Mesendoderm (in vitro differentiated cells): ENCODE results near the gene GLP1R.

ENCODE experiments used
- DNase-seq: peaks from one replicate; pipeline ENCODE4 v3.0.0; 2013
- H2AK5ac ChIP-seq: 2 replicates; pipeline ENCODE4 v1.6.1; 2013; ENCODE audit warnings: low read length, inconsistent platforms
- H2BK120ac ChIP-seq: 2 replicates; pipeline ENCODE4 v1.6.1; 2013; ENCODE audit warnings: low read depth, mild to moderate bottlenecking, low read length, moderate library complexity, mixed read lengths
- H2BK15ac ChIP-seq: replicated peaks from 2 replicates; pipeline ENCODE4 v1.6.1; 2013; ENCODE audit warnings: low read depth, mild to moderate bottlenecking, moderate library complexity
- H2BK5ac ChIP-seq: 2 replicates; pipeline ENCODE4 v1.6.1; 2013; ENCODE audit warnings: low read length, inconsistent platforms
- H3K18ac ChIP-seq: 2 replicates; pipeline ENCODE4 v1.6.1; 2013; ENCODE audit warnings: mild to moderate bottlenecking, low read length, mixed read lengths
- H3K23ac ChIP-seq: one replicate; pipeline ENCODE4 v1.6.1; 2013; ENCODE audit warnings: low read length
- H3K27ac ChIP-seq: 2 replicates; pipeline ENCODE4 v1.5.1; 2013; ENCODE audit warnings: low read depth, mild to moderate bottlenecking, inconsistent platforms, low read length, moderate library complexity
- H3K27me3 ChIP-seq: 2 replicates; pipeline ENCODE4 v1.6.1; 2013; ENCODE audit warnings: low read length, control low read depth, mild to moderate bottlenecking, inconsistent platforms; ENCODE audit not compliant: insufficient read depth, poor library complexity
- H3K36me3 ChIP-seq: 2 replicates; pipeline ENCODE4 v1.6.1; 2013; ENCODE audit warnings: low read length, inconsistent platforms; ENCODE audit not compliant: control insufficient read depth, insufficient read depth
- H3K4ac ChIP-seq: one replicate; pipeline ENCODE4 v1.6.1; 2013; ENCODE audit warnings: low read depth, mild to moderate bottlenecking, low read length, moderate library complexity
- H3K4me1 ChIP-seq: 2 replicates; pipeline ENCODE4 v1.6.1; 2013; ENCODE audit warnings: low read depth, low read length, inconsistent platforms; ENCODE audit not compliant: control insufficient read depth
- H3K4me2 ChIP-seq: 2 replicates; pipeline ENCODE4 v1.6.1; 2013; ENCODE audit warnings: low read length
- H3K4me3 ChIP-seq: 2 replicates; pipeline ENCODE4 v1.5.1; 2013; ENCODE audit warnings: mild to moderate bottlenecking, low read length
- H3K56ac ChIP-seq: one replicate; pipeline ENCODE4 v1.6.1; 2013; ENCODE audit warnings: low read length
- H3K79me1 ChIP-seq: 2 replicates; pipeline ENCODE4 v1.6.1; 2013; ENCODE audit warnings: low read length, inconsistent platforms
- H3K79me2 ChIP-seq: 2 replicates; pipeline ENCODE4 v1.6.1; 2013; ENCODE audit warnings: mild to moderate bottlenecking, low read length; ENCODE audit not compliant: control insufficient read depth, insufficient read depth
- H3K9ac ChIP-seq: 2 replicates; pipeline ENCODE4 v1.6.1; 2013; ENCODE audit warnings: low read length, inconsistent platforms
- H4K5ac ChIP-seq: one replicate; pipeline ENCODE4 v1.6.1; 2013; ENCODE audit warnings: low read length
- H4K8ac ChIP-seq: one replicate; pipeline ENCODE4 v1.6.1; 2013; ENCODE audit warnings: low read depth, mild to moderate bottlenecking, control low read depth, low read length, moderate library complexity
- WGBS: extraction: QIAGEN DNeasy Blood & Tissue Kit; methylation state at CpG from one replicate; pipeline ENCODE4 v1.1.7; 2013; ENCODE audit warnings: low lambda C conversion rate, missing lambda C conversion rate; ENCODE audit not compliant: insufficient coverage; ENCODE audit errors: extremely low coverage; 5-methylcytosine and 5-hydroxymethylcytosine counted together

The GLP1R gene

DNA sequence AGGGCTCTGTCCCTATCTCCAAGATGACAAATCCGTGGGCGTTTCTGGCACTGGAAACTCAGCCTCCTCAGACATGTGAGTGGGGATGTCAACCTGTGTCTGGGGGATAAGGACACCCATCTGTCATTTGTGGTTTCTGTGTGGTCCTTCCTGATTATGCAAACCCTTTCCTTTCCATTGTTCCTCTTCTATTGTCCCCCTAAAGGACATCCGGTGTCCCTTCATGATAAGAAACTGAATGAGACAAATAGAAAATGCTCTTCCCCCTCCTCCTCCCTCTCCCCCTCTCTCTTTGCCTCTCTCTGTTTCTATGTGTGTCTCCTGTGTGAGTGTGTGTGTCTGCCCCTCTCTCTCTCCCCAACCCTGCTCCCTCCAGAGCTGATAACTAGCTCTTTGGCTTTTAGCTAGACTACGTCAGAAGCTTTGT lies 11.5 kb upstream of the GLP1R start:
- Histone ChIP-seq H3K18ac (no peak overlapping the region), H3K27ac (no peak overlapping the region), H3K4me2 (no peak overlapping the region), H3K4me1 (no peaks in the 10 kb centered on the region), H3K23ac (no peak overlapping the region), H2BK15ac (no peak overlapping the region), H3K4me3 (no peak overlapping the region), H2BK120ac (no peak overlapping the region), H3K56ac (no peak overlapping the region), H3K4ac (no peak overlapping the region), H3K79me1 (no peaks in the 10 kb centered on the region), H4K8ac (no peak overlapping the region), H3K27me3 (no peaks in the 10 kb centered on the region), H3K79me2 (no peaks in the 10 kb centered on the region), H2BK5ac (no peak overlapping the region), H3K9ac (no peak overlapping the region), H2AK5ac (no peak overlapping the region), H3K36me3 (no peaks in the 10 kb centered on the region), H4K5ac (no peak overlapping the region)
- peak; percentile 46 for DNase-seq
- WGBS, result no CpG with 5 or more reads among the region's 4 CpGs

GRCh38 chr6:39037707-39038106 lies 10.9 kb upstream of the GLP1R start:
- Histone ChIP-seq H3K4me2 (no peak overlapping the region), H3K4ac (no peak overlapping the region), H3K27me3 (no peaks in the 10 kb centered on the region), H3K18ac (no peak overlapping the region), H3K56ac (peak overlapping the region; percentile 12), H2BK120ac (no peak overlapping the region), H2BK15ac (no peak overlapping the region), H2BK5ac (peak overlapping the region; percentile 61), H2AK5ac (peak overlapping the region; percentile 67), H4K5ac (no peak overlapping the region), H3K4me3 (no peak overlapping the region), H4K8ac (no peak overlapping the region), H3K79me1 (no peaks in the 10 kb centered on the region), H3K36me3 (no peaks in the 10 kb centered on the region), H3K79me2 (no peaks in the 10 kb centered on the region), H3K27ac (no peak overlapping the region), H3K23ac (no peak overlapping the region), H3K4me1 (no peaks in the 10 kb centered on the region), H3K9ac (no peak overlapping the region)
- no peak for DNase-seq
- WGBS, result no CpG with 5 or more reads among the region's 6 CpGs

DNA sequence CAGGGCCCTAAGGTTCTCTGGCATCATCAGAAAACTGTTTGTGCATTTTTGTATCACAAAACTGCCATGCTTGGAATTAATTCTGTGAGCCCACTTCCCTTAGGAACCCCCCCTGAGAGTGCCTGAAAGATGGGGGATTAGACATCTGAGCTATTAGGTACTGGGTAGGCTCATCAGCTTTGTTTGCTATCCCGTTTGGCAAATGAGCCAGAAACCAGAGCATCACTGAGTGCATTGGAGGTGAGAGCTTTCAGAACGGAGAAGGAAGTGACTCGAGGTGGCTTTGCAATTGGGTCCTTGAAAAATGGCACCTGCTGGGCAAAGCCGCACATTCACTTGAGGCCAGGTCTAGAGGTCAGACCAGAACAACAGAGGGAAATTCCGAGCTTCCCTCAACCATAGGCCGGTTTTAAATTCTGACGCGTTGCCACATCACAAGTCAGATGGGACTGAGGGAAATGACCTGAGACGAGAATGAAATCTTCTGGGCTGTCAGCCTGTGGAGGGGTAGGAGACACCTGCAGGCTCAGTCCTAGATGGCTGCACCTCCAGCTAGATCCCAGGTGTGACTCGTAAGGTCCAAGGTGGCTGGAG lies 8.4 kb upstream of the GLP1R start:
- DNase-seq, result no peak
- Histone ChIP-seq H3K4me2 (no peak overlapping the region), H3K27ac (no peak overlapping the region), H2BK120ac (no peak overlapping the region), H3K18ac (no peak overlapping the region), H2BK5ac (no peak overlapping the region), H3K79me1 (no peaks in the 10 kb centered on the region), H2AK5ac (no peak overlapping the region), H4K5ac (no peak overlapping the region), H3K27me3 (no peaks in the 10 kb centered on the region), H2BK15ac (no peak overlapping the region), H3K79me2 (no peaks in the 10 kb centered on the region), H3K56ac (no peak overlapping the region), H3K9ac (no peak overlapping the region), H3K36me3 (no peaks in the 10 kb centered on the region), H3K23ac (no peak overlapping the region), H3K4me3 (no peak overlapping the region), H3K4me1 (no peaks in the 10 kb centered on the region), H3K4ac (no peak overlapping the region), H4K8ac (no peak overlapping the region)
- no CpG with 5 or more reads among the region's 10 CpGs for WGBS

DNA sequence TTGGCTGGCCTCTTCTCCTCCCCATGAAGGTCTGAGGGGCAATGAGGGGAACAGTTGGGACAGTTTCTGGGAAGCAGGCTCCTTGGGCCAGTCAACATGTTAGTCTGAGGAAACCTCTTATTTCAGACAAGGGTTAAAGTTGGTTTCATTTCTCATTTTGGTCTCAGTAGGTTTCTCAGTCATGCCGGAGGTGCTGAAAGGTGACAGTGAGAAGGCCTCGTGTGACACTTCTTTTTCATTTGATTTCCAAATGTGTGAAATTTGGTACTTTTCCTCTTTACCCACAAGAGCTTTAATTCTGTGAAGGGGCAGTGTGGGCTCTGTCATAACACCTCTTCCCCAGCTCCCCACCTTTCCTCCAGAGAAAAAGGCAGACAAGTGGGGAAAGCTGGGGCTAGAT lies 7.5 kb upstream of the GLP1R start:
- DNase-seq, result no peak
- H3K56ac ChIP-seq, result no peak overlapping the region
- H3K79me2 ChIP-seq, result no peaks in the 10 kb centered on the region
- H3K23ac ChIP-seq, result no peak overlapping the region
- no peaks in the 10 kb centered on the region for H3K36me3 ChIP-seq
- H3K27me3 ChIP-seq, result no peaks in the 10 kb centered on the region
- H2BK5ac ChIP-seq, result no peak overlapping the region
- no peak overlapping the region for H4K8ac ChIP-seq
- H3K4me1 ChIP-seq, result no peaks in the 10 kb centered on the region
- no peak overlapping the region for H3K4me3 ChIP-seq
- H3K18ac ChIP-seq, result no peak overlapping the region
- no CpG with 5 or more reads among the region's 2 CpGs for WGBS
- H3K4me2 ChIP-seq, result no peak overlapping the region
- no peak overlapping the region for H2AK5ac ChIP-seq
- H3K9ac ChIP-seq, result no peak overlapping the region
- no peak overlapping the region for H3K27ac ChIP-seq
- H2BK15ac ChIP-seq, result no peak overlapping the region
- no peak overlapping the region for H2BK120ac ChIP-seq
- H4K5ac ChIP-seq, result no peak overlapping the region
- H3K4ac ChIP-seq, result no peak overlapping the region
- no peaks in the 10 kb centered on the region for H3K79me1 ChIP-seq

DNA sequence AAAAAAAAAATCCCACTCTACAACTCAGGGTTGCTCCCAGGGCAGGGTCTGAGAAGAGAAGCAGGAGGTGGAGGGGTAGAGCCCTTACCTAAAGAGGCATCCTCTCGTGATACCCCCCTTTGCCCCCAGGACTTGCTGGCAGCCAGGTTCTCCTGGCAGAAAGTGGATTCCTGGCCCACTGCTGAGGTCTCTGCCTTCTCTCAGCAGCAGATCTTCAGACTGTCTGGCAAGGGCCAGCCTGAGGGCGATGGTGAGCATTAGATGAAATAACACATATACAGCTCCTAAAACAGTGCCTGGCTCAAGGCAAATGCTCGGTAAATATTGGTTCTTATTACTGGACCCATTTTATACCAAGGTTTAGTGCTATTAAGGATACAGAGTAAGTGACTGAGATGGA lies 4.8 kb upstream of the GLP1R start:
- H3K4me2 ChIP-seq, result no peak overlapping the region
- H3K79me1 ChIP-seq, result no peaks in the 10 kb centered on the region
- no peaks in the 10 kb centered on the region for H3K36me3 ChIP-seq
- no peak for DNase-seq
- no peak overlapping the region for H4K8ac ChIP-seq
- no peak overlapping the region for H2BK15ac ChIP-seq
- no peak overlapping the region for H3K56ac ChIP-seq
- H2AK5ac ChIP-seq, result no peak overlapping the region
- H3K18ac ChIP-seq, result no peak overlapping the region
- no CpG with 5 or more reads among the region's 3 CpGs for WGBS
- H3K27me3 ChIP-seq, result no peaks in the 10 kb centered on the region
- no peak overlapping the region for H3K4me3 ChIP-seq
- no peak overlapping the region for H3K23ac ChIP-seq
- H3K27ac ChIP-seq, result no peak overlapping the region
- no peak overlapping the region for H3K4ac ChIP-seq
- H2BK5ac ChIP-seq, result no peak overlapping the region
- no peak overlapping the region for H4K5ac ChIP-seq
- H3K4me1 ChIP-seq, result peaks cover 3% of the 10 kb centered on the region
- H3K9ac ChIP-seq, result no peak overlapping the region
- H3K79me2 ChIP-seq, result no peaks in the 10 kb centered on the region
- no peak overlapping the region for H2BK120ac ChIP-seq

DNA sequence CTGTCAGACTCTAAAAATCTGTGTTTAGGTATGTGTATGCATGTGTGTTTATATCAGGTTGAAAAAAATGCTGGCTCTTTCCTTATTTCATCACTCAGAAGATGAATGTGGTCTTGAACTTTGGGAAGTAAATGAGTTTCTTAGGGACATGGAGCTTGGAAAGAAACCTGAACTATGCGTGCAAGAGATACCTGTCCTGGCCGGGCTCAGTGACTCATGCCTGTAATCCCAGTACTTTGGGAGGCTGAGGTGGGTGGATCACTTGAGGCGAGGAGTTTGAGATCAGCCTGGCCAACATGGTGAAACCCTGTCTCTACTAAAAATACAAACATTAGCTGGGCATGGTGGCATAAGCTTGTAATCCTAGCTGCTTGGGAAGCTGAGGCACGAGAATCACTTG lies 4.4 kb upstream of the GLP1R start:
- no peak overlapping the region for H2AK5ac ChIP-seq
- no peak overlapping the region for H3K4me3 ChIP-seq
- H3K4me2 ChIP-seq, result no peak overlapping the region
- H2BK5ac ChIP-seq, result no peak overlapping the region
- H4K5ac ChIP-seq, result no peak overlapping the region
- H3K79me1 ChIP-seq, result no peaks in the 10 kb centered on the region
- H3K27ac ChIP-seq, result no peak overlapping the region
- H2BK120ac ChIP-seq, result no peak overlapping the region
- H3K9ac ChIP-seq, result no peak overlapping the region
- H3K18ac ChIP-seq, result no peak overlapping the region
- H3K27me3 ChIP-seq, result peaks cover 1% of the 10 kb centered on the region
- H3K79me2 ChIP-seq, result no peaks in the 10 kb centered on the region
- H3K23ac ChIP-seq, result no peak overlapping the region
- no peak for DNase-seq
- no peak overlapping the region for H4K8ac ChIP-seq
- H3K4me1 ChIP-seq, result peaks cover 3% of the 10 kb centered on the region
- no peak overlapping the region for H2BK15ac ChIP-seq
- no peaks in the 10 kb centered on the region for H3K36me3 ChIP-seq
- no CpG with 5 or more reads among the region's 4 CpGs for WGBS
- no peak overlapping the region for H3K4ac ChIP-seq
- H3K56ac ChIP-seq, result no peak overlapping the region
